ENCODE results near the gene FBRSL1.

DNA sequence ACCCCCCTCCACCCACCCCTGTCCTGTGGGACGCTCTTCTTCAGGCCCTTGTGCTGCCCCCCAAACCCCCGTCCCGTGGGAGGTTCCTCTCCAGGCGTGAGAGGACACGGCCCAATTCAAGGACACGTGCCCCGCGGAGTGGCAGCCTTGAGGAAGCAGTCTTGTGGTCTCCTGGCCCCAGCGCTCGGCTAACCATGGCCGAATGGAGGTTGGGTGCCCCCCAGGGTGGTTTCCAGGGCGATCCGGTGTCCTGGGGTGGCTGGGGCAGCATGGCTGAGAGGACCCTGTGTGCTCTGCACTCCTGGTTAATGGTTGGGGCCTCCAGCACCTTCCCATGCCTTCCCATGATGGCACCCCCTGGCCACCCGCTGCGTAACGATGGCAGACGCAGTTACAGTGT is 66.8 kb downstream of the FBRSL1 start:
- TF ChIP-seq POLR2A (IDR thresholded peaks at IDR 0.05) (no peak), POLR2AphosphoS5 (IDR thresholded peaks at IDR 0.05) (no peak), EP300 (IDR thresholded peaks at IDR 0.05; ENCODE audit: low read depth) (no peak)
- TF ChIP-seq, protein P1, sequence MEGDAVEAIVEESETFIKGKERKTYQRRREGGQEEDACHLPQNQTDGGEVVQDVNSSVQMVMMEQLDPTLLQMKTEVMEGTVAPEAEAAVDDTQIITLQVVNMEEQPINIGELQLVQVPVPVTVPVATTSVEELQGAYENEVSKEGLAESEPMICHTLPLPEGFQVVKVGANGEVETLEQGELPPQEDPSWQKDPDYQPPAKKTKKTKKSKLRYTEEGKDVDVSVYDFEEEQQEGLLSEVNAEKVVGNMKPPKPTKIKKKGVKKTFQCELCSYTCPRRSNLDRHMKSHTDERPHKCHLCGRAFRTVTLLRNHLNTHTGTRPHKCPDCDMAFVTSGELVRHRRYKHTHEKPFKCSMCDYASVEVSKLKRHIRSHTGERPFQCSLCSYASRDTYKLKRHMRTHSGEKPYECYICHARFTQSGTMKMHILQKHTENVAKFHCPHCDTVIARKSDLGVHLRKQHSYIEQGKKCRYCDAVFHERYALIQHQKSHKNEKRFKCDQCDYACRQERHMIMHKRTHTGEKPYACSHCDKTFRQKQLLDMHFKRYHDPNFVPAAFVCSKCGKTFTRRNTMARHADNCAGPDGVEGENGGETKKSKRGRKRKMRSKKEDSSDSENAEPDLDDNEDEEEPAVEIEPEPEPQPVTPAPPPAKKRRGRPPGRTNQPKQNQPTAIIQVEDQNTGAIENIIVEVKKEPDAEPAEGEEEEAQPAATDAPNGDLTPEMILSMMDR (IDR thresholded peaks at IDR 0.05) = no peak

Data from transverse colon (tissue), 4 donors.